ENCODE data around the gene KRT79. TPM values are rescaled to one million over a fixed set of nuclear protein-coding genes. Genes with fewer than 3 reads are reported as not detected.
A peak's percentile ranks its signal among the peaks of the same experiment; 100 is the strongest.

Gene KRT79
- total and polyA plus RNA-seq, 9 of the 15 experiments (the other 6 are each of a cell fraction or from before 2014, with no cell fraction given), result 0.03 to 2.3 (median 0.23) TPM; not detected in 2

GRCh38 chr12:52862023-52862422 lies 27.9 kb upstream of the KRT79 start:
- in situ Hi-C loops (cut with MboI) (no loop called here), intact Hi-C loops (cut with micrococcal nuclease) (no loop called here)
- H3K4me2 ChIP-seq (ENCODE audit: insufficient read depth, low read length), result no peak overlapping the region
- no peaks in the 10 kb centered on the region; a peak in 1 of 5 replicates for H3K4me1 ChIP-seq (replicated peaks in 1 of 2; ENCODE audit: control insufficient read depth in 2 of 2, insufficient read depth in 2 of 2, low read length in 2 of 2)
- ATAC-seq, result no peak
- DNase-seq (ENCODE audit: extremely low read depth in 1 of 4, low spot score in 3 of 4), result no peak
- TF ChIP-seq, protein P1, sequence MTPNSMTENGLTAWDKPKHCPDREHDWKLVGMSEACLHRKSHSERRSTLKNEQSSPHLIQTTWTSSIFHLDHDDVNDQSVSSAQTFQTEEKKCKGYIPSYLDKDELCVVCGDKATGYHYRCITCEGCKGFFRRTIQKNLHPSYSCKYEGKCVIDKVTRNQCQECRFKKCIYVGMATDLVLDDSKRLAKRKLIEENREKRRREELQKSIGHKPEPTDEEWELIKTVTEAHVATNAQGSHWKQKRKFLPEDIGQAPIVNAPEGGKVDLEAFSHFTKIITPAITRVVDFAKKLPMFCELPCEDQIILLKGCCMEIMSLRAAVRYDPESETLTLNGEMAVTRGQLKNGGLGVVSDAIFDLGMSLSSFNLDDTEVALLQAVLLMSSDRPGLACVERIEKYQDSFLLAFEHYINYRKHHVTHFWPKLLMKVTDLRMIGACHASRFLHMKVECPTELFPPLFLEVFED (CRISPR knock-in tag; conservative IDR thresholded peaks at IDR 0.05), result no peak
- TF ChIP-seq ARID1B (IDR thresholded peaks at IDR 0.05), result no peak
- TF ChIP-seq POU5F1 (IDR thresholded peaks at IDR 0.05; ENCODE audit: borderline replicate concordance, low read depth, low read length, partially characterized antibody), result no peak
- H4K20me1 ChIP-seq (replicated peaks; ENCODE audit: control insufficient read depth, insufficient read depth, low read length), result peaks cover under 1% of the 10 kb centered on the region; the same call in 1 of the 2 replicates
- no peak overlapping the region for H3K27ac ChIP-seq (ENCODE audit: extremely low read depth, low read depth, low read length)
- H2AFZ ChIP-seq (ENCODE audit: low read depth, low read length), result no peak overlapping the region
- ChIA-PET POLR2A (interaction anchor here (0.6 kb wide), 1 partner anchor 790 kb away, joined by 3 read pairs; no protein-coding TSS in a partner anchor), CTCF (ENCODE audit: low intra/inter-chr PET ratio) (no interaction called here)
- H3K4me3 ChIP-seq, result no peak overlapping the region
- FAIRE-seq, result no peak
- no peak overlapping the region for H3K9ac ChIP-seq (ENCODE audit: insufficient read depth in 1 of 2, low read depth in 2 of 2, low read length in 2 of 2)
- BruUV-seq (replicated peaks), result no TSS peak
- peaks cover 2 to 28% of the 10 kb centered on the region in 2 experiments; a peak in 3 of 5 replicates for H3K27me3 ChIP-seq (ENCODE audit: control insufficient read depth in 2 of 2, insufficient read depth in 2 of 2, low read length in 2 of 2)
- H3K9me3 ChIP-seq (replicated peaks; ENCODE audit: control insufficient read depth, insufficient read depth, low read depth, low read length), result no peaks in the 10 kb centered on the region
- H3K79me2 ChIP-seq (ENCODE audit: control insufficient read depth, insufficient read depth, low read length), result no peaks in the 10 kb centered on the region
- 0% methylated on average over 2 of the region's 2 CpGs for WGBS (ENCODE audit: insufficient coverage, low coverage, missing lambda C conversion rate)
- H3K9me1 ChIP-seq (ENCODE audit: control insufficient read depth, insufficient read depth, low read length), result no peaks in the 10 kb centered on the region
- H3K36me3 ChIP-seq (ENCODE audit: control insufficient read depth, insufficient read depth, low read length), result no peaks in the 10 kb centered on the region

- Histone ChIP-seq H3K79me2 (ENCODE audit: control insufficient read depth, insufficient read depth, low read length) (no peaks in the 10 kb centered on the region), H3K4me1 (replicated peaks in 1 of 2; ENCODE audit: control insufficient read depth in 2 of 2, insufficient read depth in 2 of 2, low read length in 2 of 2) (no peaks in the 10 kb centered on the region; a peak in 1 of 5 replicates), H2AFZ (ENCODE audit: low read depth, low read length) (no peak overlapping the region), H3K4me2 (ENCODE audit: insufficient read depth, low read length) (no peak overlapping the region), H3K27ac (ENCODE audit: extremely low read depth, low read depth, low read length) (no peak overlapping the region), H3K27me3 (ENCODE audit: control insufficient read depth in 2 of 2, insufficient read depth in 2 of 2, low read length in 2 of 2) (peaks cover 2 to 28% of the 10 kb centered on the region in 2 experiments; a peak in 3 of 5 replicates), H3K9ac (ENCODE audit: insufficient read depth in 1 of 2, low read depth in 2 of 2, low read length in 2 of 2) (no peak overlapping the region), H3K9me3 (replicated peaks; ENCODE audit: control insufficient read depth, insufficient read depth, low read depth, low read length) (no peaks in the 10 kb centered on the region), H3K9me1 (ENCODE audit: control insufficient read depth, insufficient read depth, low read length) (no peaks in the 10 kb centered on the region), H4K20me1 (replicated peaks; ENCODE audit: control insufficient read depth, insufficient read depth, low read length) (peaks cover 2% of the 10 kb centered on the region; the same call in 1 of the 2 replicates), H3K36me3 (ENCODE audit: control insufficient read depth, insufficient read depth, low read length) (no peaks in the 10 kb centered on the region), H3K4me3 (no peak overlapping the region)
- no peak for FAIRE-seq
- ChIA-PET CTCF (ENCODE audit: low intra/inter-chr PET ratio) (no interaction called here), POLR2A (interaction anchor here (0.6 kb wide), 1 partner anchor 790 kb away, joined by 3 read pairs; no protein-coding TSS in a partner anchor)
- WGBS (ENCODE audit: insufficient coverage, low coverage, missing lambda C conversion rate), result 3% methylated on average over 6 of the region's 7 CpGs
- DNase-seq (ENCODE audit: extremely low read depth in 1 of 4, low spot score in 3 of 4), result no peak
- ATAC-seq, result no peak
- no TSS peak for BruUV-seq (replicated peaks)
- TF ChIP-seq CEBPB (tag; IDR thresholded peaks at IDR 0.05) (peak; percentile 39; the same call in 1 of the 2 replicates), HNRNPH1 (optimal IDR thresholded peaks at IDR 0.05; ENCODE audit: low read depth, low read length) (no peak)
- TF ChIP-seq, protein P2, sequence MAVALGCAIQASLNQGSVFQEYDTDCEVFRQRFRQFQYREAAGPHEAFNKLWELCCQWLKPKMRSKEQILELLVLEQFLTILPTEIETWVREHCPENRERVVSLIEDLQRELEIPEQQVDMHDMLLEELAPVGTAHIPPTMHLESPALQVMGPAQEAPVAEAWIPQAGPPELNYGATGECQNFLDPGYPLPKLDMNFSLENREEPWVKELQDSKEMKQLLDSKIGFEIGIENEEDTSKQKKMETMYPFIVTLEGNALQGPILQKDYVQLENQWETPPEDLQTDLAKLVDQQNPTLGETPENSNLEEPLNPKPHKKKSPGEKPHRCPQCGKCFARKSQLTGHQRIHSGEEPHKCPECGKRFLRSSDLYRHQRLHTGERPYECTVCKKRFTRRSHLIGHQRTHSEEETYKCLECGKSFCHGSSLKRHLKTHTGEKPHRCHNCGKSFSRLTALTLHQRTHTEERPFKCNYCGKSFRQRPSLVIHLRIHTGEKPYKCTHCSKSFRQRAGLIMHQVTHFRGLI (CRISPR knock-in tag; IDR thresholded peaks at IDR 0.05), result no peak
- in situ Hi-C loops (cut with MboI) (no loop called here), intact Hi-C loops (cut with micrococcal nuclease) (no loop called here)
These were observed 27.4 kb upstream of the KRT79 start for GRCh38 chr12:52861511-52861910.

Measured in K562 (cell line).